ENCODE data around the gene SULT2B1.

The SULT2B1 gene

DNA sequence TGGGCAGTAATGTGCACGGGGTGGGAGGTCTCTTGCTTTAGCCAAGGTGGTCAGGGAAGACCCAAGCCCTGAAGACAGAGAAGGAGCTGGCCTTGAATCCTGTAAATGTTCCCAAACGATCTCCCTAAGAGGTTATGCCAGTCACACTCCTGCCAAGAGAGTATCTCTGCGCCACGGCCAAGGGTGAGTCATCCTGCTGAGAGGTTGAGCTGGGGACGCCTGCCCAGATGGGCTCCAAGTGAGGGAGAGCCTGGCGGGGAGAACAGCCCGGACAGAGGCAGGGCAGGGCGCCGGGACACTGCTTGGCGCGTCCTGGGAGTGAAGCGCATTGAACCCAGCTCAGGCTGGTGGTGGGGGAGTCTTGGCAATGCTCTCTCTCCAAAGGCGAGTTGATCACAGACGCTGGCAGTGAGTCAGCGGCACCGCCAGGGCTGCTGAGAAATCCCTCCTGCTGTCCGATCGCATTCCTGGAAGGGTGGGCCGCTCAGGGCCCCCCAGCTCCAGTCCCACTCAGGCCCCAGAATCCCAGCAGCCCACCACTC lies 16.4 kb downstream of the SULT2B1 start:
- Histone ChIP-seq H3K14ac (ENCODE audit: low read length in 2 of 2) (peak overlapping the region in 1 of 2 experiments; percentile 36), H2BK12ac (ENCODE audit: low read length in 2 of 2) (peak overlapping the region; percentile 18 to 92), H3K4ac (ENCODE audit: low read depth in 1 of 2, low read length in 2 of 2) (peak overlapping the region; percentile 9 to 28), H3K9ac (ENCODE audit: low read length) (peak overlapping the region; percentile 72), H2BK120ac (ENCODE audit: low read depth, low read length) (no peak overlapping the region), H2AFZ (ENCODE audit: low read depth, low read length) (no peak overlapping the region), H3K27me3 (ENCODE audit: control insufficient read depth in 1 of 2, insufficient read depth in 1 of 2, low read length in 2 of 2) (no peaks in the 10 kb centered on the region), H4K8ac (ENCODE audit: low read length) (peak overlapping the region; percentile 43), H2AK5ac (ENCODE audit: low read length, severe bottlenecking) (no peak overlapping the region), H3K27ac (ENCODE audit: low read length, poor library complexity, severe bottlenecking) (peak overlapping the region; percentile 91), H3K36me3 (ENCODE audit: control insufficient read depth in 1 of 2, insufficient read depth in 2 of 2, low read depth in 1 of 2, low read length in 2 of 2) (no peaks in the 10 kb centered on the region), H3K9me3 (ENCODE audit: control insufficient read depth, low read length) (no peaks in the 10 kb centered on the region), H4K91ac (ENCODE audit: low read length) (no peak overlapping the region), H2BK5ac (ENCODE audit: low read depth, low read length, poor library complexity, severe bottlenecking) (no peak overlapping the region), H3K23ac (ENCODE audit: low read length in 2 of 2) (no peak overlapping the region), H2BK15ac (ENCODE audit: low read depth, poor library complexity, severe bottlenecking) (no peak overlapping the region), H3K4me1 (ENCODE audit: control insufficient read depth, insufficient read depth, low read depth, low read length) (peaks cover 20% of the 10 kb centered on the region), H3K79me1 (replicated peaks; ENCODE audit: low read length, poor library complexity, severe bottlenecking) (no peaks in the 10 kb centered on the region), H3K18ac (ENCODE audit: low read depth in 1 of 2, low read length in 2 of 2) (peak overlapping the region; percentile 67 to 77), H3K4me3 (ENCODE audit: insufficient read depth in 1 of 2, low read depth in 1 of 2, low read length in 2 of 2) (peak overlapping the region in 1 of 2 experiments; percentile 59), H3K4me2 (ENCODE audit: low read length, poor library complexity, severe bottlenecking) (peak overlapping the region; percentile 72)
- WGBS = 2% methylated on average over 19 of the region's 19 CpGs
- peak; percentile 93 for DNase-seq

DNA sequence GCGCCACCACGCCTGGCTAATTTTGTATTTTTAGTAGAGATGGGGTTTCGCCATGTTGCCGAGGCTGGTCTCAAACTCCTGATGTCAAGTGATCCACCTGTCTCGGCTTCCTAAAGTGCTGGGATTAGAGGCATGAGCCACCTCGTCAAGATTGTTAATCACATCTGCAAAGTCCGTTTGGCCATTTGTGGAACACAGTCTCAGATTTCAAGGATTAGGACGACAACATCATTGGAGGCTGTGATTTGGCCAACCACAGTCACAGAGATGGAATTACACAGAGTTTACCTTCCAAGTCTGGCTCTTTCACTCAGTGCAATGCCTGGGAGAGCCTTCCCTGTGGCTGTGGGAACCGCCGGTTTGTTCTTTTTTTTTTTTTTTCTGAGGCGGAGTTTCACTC lies 17.8 kb downstream of the SULT2B1 start:
- WGBS = 67% methylated on average over 11 of the region's 11 CpGs
- Histone ChIP-seq H3K4me1 (ENCODE audit: control insufficient read depth, insufficient read depth, low read depth, low read length) (peaks cover 16% of the 10 kb centered on the region), H3K18ac (ENCODE audit: low read depth in 1 of 2, low read length in 2 of 2) (no peak overlapping the region), H3K4ac (ENCODE audit: low read depth in 1 of 2, low read length in 2 of 2) (no peak overlapping the region), H2BK5ac (ENCODE audit: low read depth, low read length, poor library complexity, severe bottlenecking) (no peak overlapping the region), H3K4me3 (ENCODE audit: insufficient read depth in 1 of 2, low read depth in 1 of 2, low read length in 2 of 2) (no peak overlapping the region), H3K23ac (ENCODE audit: low read length in 2 of 2) (no peak overlapping the region), H3K36me3 (ENCODE audit: control insufficient read depth in 1 of 2, insufficient read depth in 2 of 2, low read depth in 1 of 2, low read length in 2 of 2) (no peaks in the 10 kb centered on the region), H3K79me1 (replicated peaks; ENCODE audit: low read length, poor library complexity, severe bottlenecking) (no peaks in the 10 kb centered on the region), H2BK120ac (ENCODE audit: low read depth, low read length) (no peak overlapping the region), H4K91ac (ENCODE audit: low read length) (no peak overlapping the region), H3K27me3 (ENCODE audit: control insufficient read depth in 1 of 2, insufficient read depth in 1 of 2, low read length in 2 of 2) (no peaks in the 10 kb centered on the region), H3K4me2 (ENCODE audit: low read length, poor library complexity, severe bottlenecking) (no peak overlapping the region), H2AFZ (ENCODE audit: low read depth, low read length) (no peak overlapping the region), H3K27ac (ENCODE audit: low read length, poor library complexity, severe bottlenecking) (no peak overlapping the region), H3K9ac (ENCODE audit: low read length) (no peak overlapping the region), H3K14ac (ENCODE audit: low read length in 2 of 2) (no peak overlapping the region), H2BK15ac (ENCODE audit: low read depth, poor library complexity, severe bottlenecking) (no peak overlapping the region), H3K9me3 (ENCODE audit: control insufficient read depth, low read length) (no peaks in the 10 kb centered on the region), H2BK12ac (ENCODE audit: low read length in 2 of 2) (no peak overlapping the region), H2AK5ac (ENCODE audit: low read length, severe bottlenecking) (no peak overlapping the region), H4K8ac (ENCODE audit: low read length) (no peak overlapping the region)
- DNase-seq = no peak

DNA sequence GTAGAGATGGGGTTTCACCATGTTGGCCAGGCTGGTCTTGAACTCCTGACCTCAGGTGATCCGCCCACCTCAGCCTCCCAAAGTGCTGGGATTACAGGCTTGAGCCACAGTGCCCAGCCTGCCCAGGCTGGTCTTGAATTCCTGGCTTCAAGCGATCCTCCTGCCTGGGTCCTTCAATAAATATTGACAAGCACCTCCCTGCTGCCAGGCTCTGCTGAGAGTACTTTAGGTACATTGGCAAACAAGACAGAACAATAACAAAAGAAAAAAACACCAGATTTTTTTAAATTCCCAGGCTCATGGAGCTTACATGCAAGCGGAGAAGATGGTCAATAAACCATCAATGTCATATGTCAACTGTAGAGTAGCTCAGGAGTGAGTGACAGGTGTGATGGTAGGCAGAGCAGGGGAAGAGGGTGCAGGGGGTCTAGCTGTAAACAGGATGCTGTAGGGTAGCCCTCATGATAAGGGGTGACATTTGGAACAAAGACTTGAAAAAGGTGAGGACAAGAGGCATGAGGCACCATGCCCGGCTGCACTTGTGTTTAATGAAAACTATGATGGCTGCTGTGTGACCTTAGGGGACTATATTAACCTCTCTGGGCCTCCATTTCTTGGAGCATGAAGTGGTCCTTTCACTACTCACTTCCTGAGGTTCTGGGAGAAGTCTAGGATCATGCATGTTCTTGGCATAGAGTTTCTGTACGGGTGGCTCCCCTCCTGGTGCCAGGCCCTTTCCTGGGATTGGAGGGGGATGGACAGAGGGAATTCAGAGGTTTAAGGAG lies 19.6 kb downstream of the SULT2B1 start:
- no peak overlapping the region for H2BK5ac ChIP-seq (ENCODE audit: low read depth, low read length, poor library complexity, severe bottlenecking)
- H3K36me3 ChIP-seq (ENCODE audit: control insufficient read depth in 1 of 2, insufficient read depth in 2 of 2, low read depth in 1 of 2, low read length in 2 of 2) = no peaks in the 10 kb centered on the region
- no peaks in the 10 kb centered on the region for H3K79me1 ChIP-seq (replicated peaks; ENCODE audit: low read length, poor library complexity, severe bottlenecking)
- DNase-seq = no peak
- H3K27me3 ChIP-seq (ENCODE audit: control insufficient read depth in 1 of 2, insufficient read depth in 1 of 2, low read length in 2 of 2) = no peaks in the 10 kb centered on the region
- no peak overlapping the region for H2BK120ac ChIP-seq (ENCODE audit: low read depth, low read length)
- no peak overlapping the region for H3K27ac ChIP-seq (ENCODE audit: low read length, poor library complexity, severe bottlenecking)
- no peak overlapping the region for H3K4me2 ChIP-seq (ENCODE audit: low read length, poor library complexity, severe bottlenecking)
- no peak overlapping the region for H2BK12ac ChIP-seq (ENCODE audit: low read length in 2 of 2)
- no peak overlapping the region for H2AFZ ChIP-seq (ENCODE audit: low read depth, low read length)
- H3K4me1 ChIP-seq (ENCODE audit: control insufficient read depth, insufficient read depth, low read depth, low read length) = peaks cover 16% of the 10 kb centered on the region
- H3K4me3 ChIP-seq (ENCODE audit: insufficient read depth in 1 of 2, low read depth in 1 of 2, low read length in 2 of 2) = no peak overlapping the region
- H4K91ac ChIP-seq (ENCODE audit: low read length) = no peak overlapping the region
- no peak overlapping the region for H4K8ac ChIP-seq (ENCODE audit: low read length)
- H3K9me3 ChIP-seq (ENCODE audit: control insufficient read depth, low read length) = no peaks in the 10 kb centered on the region
- no peak overlapping the region for H2AK5ac ChIP-seq (ENCODE audit: low read length, severe bottlenecking)
- no peak overlapping the region for H3K23ac ChIP-seq (ENCODE audit: low read length in 2 of 2)
- no peak overlapping the region for H3K4ac ChIP-seq (ENCODE audit: low read depth in 1 of 2, low read length in 2 of 2)
- H2BK15ac ChIP-seq (ENCODE audit: low read depth, poor library complexity, severe bottlenecking) = no peak overlapping the region
- H3K18ac ChIP-seq (ENCODE audit: low read depth in 1 of 2, low read length in 2 of 2) = no peak overlapping the region
- WGBS = 75% methylated on average over 5 of the region's 5 CpGs
- no peak overlapping the region for H3K14ac ChIP-seq (ENCODE audit: low read length in 2 of 2)
- no peak overlapping the region for H3K9ac ChIP-seq (ENCODE audit: low read length)

DNA sequence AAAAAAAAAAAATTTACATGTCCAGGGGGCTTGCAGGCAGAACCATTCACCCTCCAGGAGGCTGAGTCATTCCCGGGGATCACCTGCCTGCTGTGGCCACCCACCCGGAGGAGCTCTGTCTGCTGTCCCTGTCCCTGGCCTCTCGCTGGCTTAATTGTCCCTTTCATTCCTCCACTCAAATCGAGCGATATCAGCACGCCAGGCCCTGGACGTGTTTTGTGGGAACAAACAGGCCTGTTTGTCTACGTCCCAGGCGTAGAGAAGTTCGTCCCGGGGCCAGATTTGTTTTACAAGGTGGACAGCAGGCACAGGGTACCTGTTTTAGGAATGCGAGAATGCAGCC lies 21.2 kb downstream of the SULT2B1 start:
- no peak overlapping the region for H2AFZ ChIP-seq (ENCODE audit: low read depth, low read length)
- no peak overlapping the region for H3K18ac ChIP-seq (ENCODE audit: low read depth in 1 of 2, low read length in 2 of 2)
- no peak overlapping the region for H4K91ac ChIP-seq (ENCODE audit: low read length)
- no peak for DNase-seq
- no peaks in the 10 kb centered on the region for H3K27me3 ChIP-seq (ENCODE audit: control insufficient read depth in 1 of 2, insufficient read depth in 1 of 2, low read length in 2 of 2)
- H3K4me3 ChIP-seq (ENCODE audit: insufficient read depth in 1 of 2, low read depth in 1 of 2, low read length in 2 of 2) = no peak overlapping the region
- 73% methylated on average over 12 of the region's 12 CpGs for WGBS
- H3K4me2 ChIP-seq (ENCODE audit: low read length, poor library complexity, severe bottlenecking) = no peak overlapping the region
- H3K36me3 ChIP-seq (ENCODE audit: control insufficient read depth in 1 of 2, insufficient read depth in 2 of 2, low read depth in 1 of 2, low read length in 2 of 2) = no peaks in the 10 kb centered on the region
- H3K79me1 ChIP-seq (replicated peaks; ENCODE audit: low read length, poor library complexity, severe bottlenecking) = no peaks in the 10 kb centered on the region
- H2BK12ac ChIP-seq (ENCODE audit: low read length in 2 of 2) = no peak overlapping the region
- no peak overlapping the region for H3K23ac ChIP-seq (ENCODE audit: low read length in 2 of 2)
- no peak overlapping the region for H2AK5ac ChIP-seq (ENCODE audit: low read length, severe bottlenecking)
- no peak overlapping the region for H4K8ac ChIP-seq (ENCODE audit: low read length)
- no peak overlapping the region for H2BK5ac ChIP-seq (ENCODE audit: low read depth, low read length, poor library complexity, severe bottlenecking)
- no peak overlapping the region for H3K14ac ChIP-seq (ENCODE audit: low read length in 2 of 2)
- H2BK15ac ChIP-seq (ENCODE audit: low read depth, poor library complexity, severe bottlenecking) = no peak overlapping the region
- no peak overlapping the region for H3K27ac ChIP-seq (ENCODE audit: low read length, poor library complexity, severe bottlenecking)
- no peaks in the 10 kb centered on the region for H3K9me3 ChIP-seq (ENCODE audit: control insufficient read depth, low read length)
- H3K4ac ChIP-seq (ENCODE audit: low read depth in 1 of 2, low read length in 2 of 2) = no peak overlapping the region
- peaks cover 13% of the 10 kb centered on the region for H3K4me1 ChIP-seq (ENCODE audit: control insufficient read depth, insufficient read depth, low read depth, low read length)
- H3K9ac ChIP-seq (ENCODE audit: low read length) = no peak overlapping the region
- no peak overlapping the region for H2BK120ac ChIP-seq (ENCODE audit: low read depth, low read length)
